Activated T-helper 1 cell treated with anti-CD3 and anti-CD28 coated beads, Interleukin-12 subunit alpha, Interleukin-12 subunit beta, Interleukin-2, Interleukin-4 antibody, amounts not matched to agents 30 ng/mL and 10 ng/mL and 1 ng/mL, durations not matched to agents 14 hours and 24 hours and 36 hours (primary cell): Measurements from ENCODE around the gene TCEAL4. TPM values are rescaled to one million over a fixed set of nuclear protein-coding genes. Genes with fewer than 3 reads are reported as not detected.

Experiments
- DNase-seq: peaks from one replicate; pipeline ENCODE4 v3.0.0; 2021; ENCODE audit warnings: low spot score
- H3K27ac Mint-ChIP-seq: one replicate; pipeline ENCODE4 v1.8.0; 2021; ENCODE audit warnings: mild to moderate bottlenecking, mixed read lengths
- H3K27me3 Mint-ChIP-seq: one replicate; pipeline ENCODE4 v1.8.0; 2022; ENCODE audit warnings: mild to moderate bottlenecking, moderate library complexity, mixed read lengths; ENCODE audit not compliant: insufficient read depth
- H3K36me3 Mint-ChIP-seq: one replicate; pipeline ENCODE4 v1.8.0; 2021; ENCODE audit warnings: low read depth, mixed read lengths
- H3K4me1 Mint-ChIP-seq: one replicate; pipeline ENCODE4 v1.8.0; 2021; ENCODE audit warnings: low read depth, mixed read lengths
- H3K4me3 Mint-ChIP-seq: one replicate; pipeline ENCODE4 v1.8.0; 2021; ENCODE audit warnings: mild to moderate bottlenecking, moderate library complexity, mixed read lengths
- H3K9me3 Mint-ChIP-seq: one replicate; pipeline ENCODE4 v1.8.0; 2021; ENCODE audit warnings: mixed read lengths
- intact Hi-C: fragments of 100-400 bp; cut with micrococcal nuclease; formaldehyde crosslinking; loops from one replicate; pipeline ENCODE4 v1.15.1; 2024
- total RNA-seq: library from RNA; stranded (reverse); gene quantifications from 2 replicates; pipeline ENCODE4 v1.2.3, GENCODE V29; 2022

Gene TCEAL4
- total RNA-seq, 1 donor from 2014 or later = 3.2 TPM

GRCh38 chrX:103635436-103635835 is 50.1 kb downstream of the TCEAL4 start:
- Mint-ChIP-seq H3K9me3 (no peaks in the 10 kb centered on the region), H3K27ac (no peak overlapping the region), H3K4me1 (no peaks in the 10 kb centered on the region), H3K27me3 (peaks cover 2% of the 10 kb centered on the region), H3K36me3 (peaks cover 1% of the 10 kb centered on the region), H3K4me3 (no peak overlapping the region)
- DNase-seq = no peak
- intact Hi-C loops = no loop called here

Other genes with a start within 250 kb of the TCEAL4 start
- 0.13 and 0.32 TPM in 2 replicates for gene TCEAL9, start 229.0 kb upstream of the TCEAL4 start, total RNA-seq
- 2.2 and 2.8 TPM in 2 replicates for gene BEX3, start 209.0 kb upstream of the TCEAL4 start, total RNA-seq
- gene RAB40A, start 66.0 kb upstream of the TCEAL4 start, total RNA-seq = 0.08 and 0.15 TPM in 2 replicates
- gene TCEAL3, start 22.4 kb downstream of the TCEAL4 start, total RNA-seq = 0.23 and 0.32 TPM in 2 replicates
- 2.6 and 3.5 TPM in 2 replicates for gene TCEAL1, start 43.5 kb downstream of the TCEAL4 start, total RNA-seq
- gene MORF4L2, start 101.2 kb downstream of the TCEAL4 start, total RNA-seq = 225 and 229 TPM in 2 replicates
- gene TMEM31, start 125.4 kb downstream of the TCEAL4 start, total RNA-seq = not detected in 2 replicates
- not detected in 2 replicates for gene PLP1, start 191.3 kb downstream of the TCEAL4 start, total RNA-seq
- 0.18 and 0.37 TPM in 2 replicates for gene RAB9B, start 246.7 kb downstream of the TCEAL4 start, total RNA-seq